GM12874 (cell line): ENCODE results near the gene FBXO42.

Experiments
- CTCF ChIP-seq: IDR thresholded peaks from 2 replicates; pipeline ENCODE4 v1.5.1; 2011; ENCODE audit warnings: low read depth, mild to moderate bottlenecking, control low read depth, low read length, moderate library complexity; ENCODE audit not compliant: insufficient read depth

FBXO42 gene

DNA sequence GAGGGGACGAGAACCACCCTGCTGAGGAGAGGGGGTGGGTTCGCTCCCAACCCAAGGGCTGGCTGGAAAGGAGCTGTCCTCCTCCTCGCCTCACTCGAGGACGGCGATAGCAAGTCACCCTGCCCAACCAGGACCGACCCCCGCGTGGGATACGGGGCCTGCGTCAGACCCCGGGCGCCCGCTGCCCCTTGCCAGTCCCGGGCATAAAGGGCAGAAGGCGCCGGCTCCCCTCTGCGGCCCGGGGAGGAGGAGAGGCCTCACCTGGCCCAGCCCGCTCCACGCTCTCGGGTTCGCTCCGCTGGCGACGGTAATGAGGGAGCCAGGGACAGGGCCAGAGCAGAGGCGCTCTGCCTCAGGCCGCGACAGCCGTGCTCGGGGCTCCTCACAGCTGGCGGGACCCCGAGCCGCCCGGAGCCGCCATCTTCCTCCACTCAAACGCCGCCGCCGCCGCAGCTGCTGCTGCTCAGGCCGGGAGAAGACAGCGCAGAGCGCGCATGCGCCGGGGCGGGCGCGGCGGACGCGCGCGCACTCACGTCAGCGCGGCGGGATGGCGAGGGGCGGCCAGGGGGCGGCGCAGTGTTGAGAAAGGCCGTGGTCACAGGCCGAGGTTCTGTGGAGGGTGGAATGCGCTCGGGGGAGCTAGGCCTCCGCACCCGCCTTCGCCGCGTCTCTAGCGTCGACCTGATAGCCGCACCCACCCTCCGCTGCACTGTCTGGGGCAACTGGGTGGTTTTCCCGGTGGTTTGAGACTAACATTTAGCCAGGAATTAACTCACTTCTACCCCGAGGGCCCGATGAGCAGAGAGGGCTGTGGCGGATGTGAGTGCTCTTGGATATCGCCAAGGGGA lies at the start of gene FBXO42:
Gene FBXO42 (minus strand): TSS at position 487 of the 848 bp plus-strand sequence. CDS start 37,062 bp downstream, outside the sequence.
- TF ChIP-seq CTCF: peak; percentile 62

GRCh38 chr1:16398371-16398953 lies 46.2 kb upstream of the FBXO42 start:
- TF ChIP-seq CTCF: no peak

DNA sequence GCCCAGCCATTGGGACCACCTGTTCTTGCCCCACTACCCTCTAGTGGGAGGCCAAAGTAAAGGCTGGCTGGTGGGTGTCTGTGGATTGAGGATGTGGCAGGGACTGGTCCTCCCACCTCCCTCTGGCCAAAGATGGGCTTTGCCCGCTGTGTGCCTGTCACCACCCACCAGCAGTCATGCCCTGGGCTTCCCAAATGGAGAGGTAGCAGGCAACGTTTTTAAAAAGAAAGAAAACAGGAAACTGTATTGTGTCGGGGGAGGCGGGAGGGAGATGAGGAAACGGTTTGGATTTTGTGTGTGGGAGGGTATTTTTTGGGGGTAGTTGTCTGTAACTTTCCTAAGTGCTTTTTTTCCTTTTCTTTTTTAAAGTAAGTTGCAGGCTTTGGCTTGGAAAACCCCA lies 44.8 kb upstream of the FBXO42 start:
- no peak for TF ChIP-seq CTCF

- no peak for TF ChIP-seq CTCF
Measured at GRCh38 chr1:16396591-16396990, 44.3 kb upstream of the FBXO42 start.

DNA sequence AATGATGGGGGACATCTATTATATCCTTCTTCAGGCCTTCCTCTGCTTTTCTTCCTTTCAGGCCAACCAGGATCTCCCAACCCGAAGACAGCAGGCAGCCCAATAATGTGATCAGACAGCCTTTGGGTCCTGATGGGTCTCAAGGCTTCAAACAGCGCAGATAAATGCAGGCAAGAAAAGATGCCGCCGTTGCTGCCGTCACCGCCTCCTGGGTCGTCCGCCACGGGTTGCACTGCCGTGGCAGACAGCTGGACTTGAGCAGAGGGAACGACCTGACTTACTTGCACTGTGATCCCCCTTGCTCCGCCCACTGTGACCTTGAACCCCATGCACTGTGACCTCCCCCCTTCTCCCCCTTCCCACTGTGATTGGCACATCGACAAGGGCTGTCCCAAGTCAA lies 42.7 kb upstream of the FBXO42 start:
- TF ChIP-seq CTCF: no peak

DNA sequence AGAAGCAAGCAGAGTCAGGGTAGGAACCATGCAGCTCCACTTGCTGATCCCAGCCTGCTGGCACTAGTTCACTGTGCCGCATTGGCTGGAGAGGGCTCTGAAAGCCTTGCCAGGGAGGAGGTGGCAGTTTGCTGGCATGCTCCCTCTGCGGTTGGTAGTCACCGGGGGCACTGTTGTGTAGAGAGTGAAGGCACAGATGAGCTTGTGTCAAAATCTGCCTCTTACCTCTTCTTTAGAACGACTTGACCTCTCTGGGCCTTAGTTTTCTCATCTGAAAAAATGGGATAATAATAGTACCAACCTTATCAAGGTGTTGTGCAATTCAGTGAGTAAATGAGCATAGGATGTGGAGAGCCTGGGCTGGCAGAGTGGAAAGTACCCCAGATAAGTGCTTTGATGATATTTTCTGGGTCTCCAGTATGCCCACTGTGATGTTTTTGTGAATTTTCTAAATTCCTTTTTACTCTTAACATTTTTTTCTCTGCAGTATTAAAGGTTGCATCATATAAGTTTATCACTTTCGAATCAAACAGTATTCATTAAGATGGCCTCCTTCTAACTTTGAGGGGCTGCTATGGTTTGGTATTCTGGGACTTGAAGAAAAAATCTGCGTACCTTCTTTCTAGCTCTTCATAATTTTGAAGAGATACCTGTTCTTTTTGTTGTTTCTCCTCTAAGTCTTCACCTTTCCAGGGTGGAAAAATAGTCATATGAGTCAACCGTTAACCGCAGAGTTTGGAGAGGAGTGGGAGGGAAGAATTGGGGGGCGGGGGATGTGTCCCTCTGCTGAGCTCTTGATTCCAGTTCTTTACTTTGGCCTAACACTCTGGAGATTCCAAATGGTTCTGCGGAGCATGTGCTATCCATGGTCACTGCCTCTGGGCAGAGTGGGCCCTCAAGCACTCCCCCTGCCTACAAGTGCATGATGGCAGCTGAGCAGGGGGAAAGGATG lies 41.6 kb upstream of the FBXO42 start:
- TF ChIP-seq CTCF: no peak
